Astrocyte (in vitro differentiated cells and primary cell): ENCODE measurements around the gene NCOA1. TPM values are rescaled to one million over a fixed set of nuclear protein-coding genes. Genes with fewer than 3 reads are reported as not detected.

ENCODE experiments used
- DNase-seq: peaks from one replicate; pipeline ENCODE4 v3.0.0-alpha.2; 2010; ENCODE audit warnings: low read depth
- FAIRE-seq: peaks from 2 replicates; lab custom pipeline; 2011; peaks lifted over from hg19 to GRCh38; lab: Jason Lieb, UNC
- H2AFZ ChIP-seq: 2 replicates; pipeline ENCODE4 v1.6.0; 2012; ENCODE audit warnings: low read depth, low read length, inconsistent platforms
- H3K27ac ChIP-seq: 2 replicates; pipeline ENCODE4 v1.5.1; 2011; ENCODE audit warnings: low read depth, low read length, inconsistent platforms
- H3K27me3 ChIP-seq: 2 replicates; pipeline ENCODE4 v1.6.0; 2011; ENCODE audit warnings: low read length, inconsistent platforms; ENCODE audit not compliant: insufficient read depth
- H3K36me3 ChIP-seq: 2 replicates; pipeline ENCODE4 v1.5.1; 2011; ENCODE audit warnings: low read length, inconsistent platforms; ENCODE audit not compliant: insufficient read depth
- H3K4me1 ChIP-seq: 2 replicates; pipeline ENCODE4 v1.5.1; 2011; ENCODE audit warnings: low read length, inconsistent platforms; ENCODE audit not compliant: insufficient read depth
- H3K4me2 ChIP-seq: 2 replicates; pipeline ENCODE4 v1.6.0; 2012; ENCODE audit warnings: low read length, inconsistent platforms
- H3K4me3 ChIP-seq: 2 replicates; pipeline ENCODE4 v1.5.1; 2011; ENCODE audit warnings: low read depth, mild to moderate bottlenecking, low read length, inconsistent platforms; ENCODE audit not compliant: insufficient read depth
- H3K79me2 ChIP-seq: 2 replicates; pipeline ENCODE4 v1.6.0; 2012; ENCODE audit warnings: mild to moderate bottlenecking, low read length, inconsistent platforms; ENCODE audit not compliant: insufficient read depth
- H3K9ac ChIP-seq: 2 replicates; pipeline ENCODE4 v1.6.0; 2012; ENCODE audit warnings: mild to moderate bottlenecking, low read length, inconsistent platforms
- H3K9me3 ChIP-seq: 2 replicates; pipeline ENCODE4 v1.5.1; 2012; ENCODE audit warnings: low read depth, mild to moderate bottlenecking, low read length, inconsistent platforms; ENCODE audit not compliant: insufficient read depth
- H4K20me1 ChIP-seq: 2 replicates; pipeline ENCODE4 v1.6.0; 2012; ENCODE audit warnings: low read length, inconsistent platforms; ENCODE audit not compliant: insufficient read depth
- H3K27ac Mint-ChIP-seq: one replicate; pipeline ENCODE4 v1.8.0; 2021; ENCODE audit warnings: mild to moderate bottlenecking, mixed read lengths; ENCODE audit not compliant: unreplicated experiment
- H3K27me3 Mint-ChIP-seq: one replicate; pipeline ENCODE4 v1.8.0; 2021; ENCODE audit warnings: low read depth, mixed read lengths; ENCODE audit not compliant: unreplicated experiment
- H3K36me3 Mint-ChIP-seq: one replicate; pipeline ENCODE4 v1.8.0; 2021; ENCODE audit warnings: low read depth, mixed read lengths; ENCODE audit not compliant: unreplicated experiment
- H3K4me1 Mint-ChIP-seq: one replicate; pipeline ENCODE4 v1.8.0; 2021; ENCODE audit warnings: low read depth, mixed read lengths; ENCODE audit not compliant: unreplicated experiment
- H3K4me3 Mint-ChIP-seq: one replicate; pipeline ENCODE4 v1.8.0; 2021; ENCODE audit warnings: mild to moderate bottlenecking, moderate library complexity, mixed read lengths; ENCODE audit not compliant: unreplicated experiment
- H3K9me3 Mint-ChIP-seq: one replicate; pipeline ENCODE4 v1.8.0; 2021; ENCODE audit warnings: mild to moderate bottlenecking, mixed read lengths; ENCODE audit not compliant: unreplicated experiment
- CTCF ChIP-seq: IDR thresholded peaks from 2 replicates; pipeline ENCODE4 v1.5.1; 2011; ENCODE audit warnings: low read depth, mild to moderate bottlenecking, inconsistent platforms, low read length, moderate library complexity; ENCODE audit not compliant: insufficient read depth
- EZH2 ChIP-seq: IDR thresholded peaks from 2 replicates; pipeline ENCODE4 v1.6.1; 2012; ENCODE audit warnings: mild to moderate bottlenecking, low read length, inconsistent platforms; ENCODE audit not compliant: insufficient read depth
- total RNA-seq: library from RNA; stranded (reverse); gene quantifications from 2 replicates; pipeline ENCODE4 v1.2.1, GENCODE V29; 2021

Gene NCOA1
- total RNA-seq, 1 donor from 2014 or later: 14.7 TPM

DNA sequence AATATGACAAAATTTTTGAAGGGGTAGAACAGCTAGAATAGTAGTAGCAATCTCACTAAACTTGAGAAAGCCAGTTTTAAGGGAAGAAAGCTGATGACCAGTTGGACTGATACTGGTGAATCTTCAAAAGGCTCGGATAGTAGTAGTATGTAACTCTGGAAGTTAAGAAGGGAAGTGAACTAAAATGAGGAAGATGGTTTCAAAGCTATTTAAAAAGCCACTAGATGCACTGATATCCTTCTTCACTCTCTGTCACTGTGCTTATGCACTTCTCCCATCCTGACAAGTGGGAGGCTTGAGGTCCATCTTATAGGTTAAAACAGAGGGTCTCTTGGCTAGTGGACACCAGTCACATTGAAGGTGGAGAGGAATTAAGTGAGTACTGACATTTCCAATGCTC is 141.1 kb downstream of the NCOA1 start:
- no peak overlapping the region for H3K27ac ChIP-seq
- no peak overlapping the region for H3K27ac Mint-ChIP-seq
- H3K4me2 ChIP-seq: no peak overlapping the region
- no peaks in the 10 kb centered on the region for H3K9me3 ChIP-seq
- H3K9ac ChIP-seq: no peak overlapping the region
- FAIRE-seq (no peak), DNase-seq (no peak)
- no peaks in the 10 kb centered on the region for H3K36me3 ChIP-seq
- TF ChIP-seq EZH2: no peak
- TF ChIP-seq CTCF: no peak
- H3K79me2 ChIP-seq: no peaks in the 10 kb centered on the region
- no peaks in the 10 kb centered on the region for H3K4me1 ChIP-seq
- no peaks in the 10 kb centered on the region for H3K27me3 Mint-ChIP-seq
- H3K36me3 Mint-ChIP-seq: no peaks in the 10 kb centered on the region
- no peaks in the 10 kb centered on the region for H3K9me3 Mint-ChIP-seq
- H3K27me3 ChIP-seq: no peaks in the 10 kb centered on the region
- no peak overlapping the region for H2AFZ ChIP-seq
- H3K4me3 ChIP-seq: no peak overlapping the region
- no peaks in the 10 kb centered on the region for H3K4me1 Mint-ChIP-seq
- H3K4me3 Mint-ChIP-seq: no peak overlapping the region
- H4K20me1 ChIP-seq: no peaks in the 10 kb centered on the region

GRCh38 chr2:24635181-24635580 is 144.1 kb downstream of the NCOA1 start:
- Mint-ChIP-seq H3K36me3 (no peaks in the 10 kb centered on the region), H3K9me3 (no peaks in the 10 kb centered on the region), H3K4me3 (no peak overlapping the region), H3K27ac (no peak overlapping the region), H3K27me3 (no peaks in the 10 kb centered on the region), H3K4me1 (no peaks in the 10 kb centered on the region)
- Histone ChIP-seq H3K36me3 (no peaks in the 10 kb centered on the region), H3K4me1 (no peaks in the 10 kb centered on the region), H2AFZ (no peak overlapping the region), H3K4me3 (no peak overlapping the region), H3K9me3 (no peaks in the 10 kb centered on the region), H3K79me2 (no peaks in the 10 kb centered on the region), H3K4me2 (no peak overlapping the region), H3K9ac (no peak overlapping the region), H3K27ac (no peak overlapping the region), H3K27me3 (no peaks in the 10 kb centered on the region), H4K20me1 (no peaks in the 10 kb centered on the region)
- FAIRE-seq: no peak
- TF ChIP-seq EZH2 (no peak), CTCF (no peak)
- peak; percentile 2 for DNase-seq

DNA sequence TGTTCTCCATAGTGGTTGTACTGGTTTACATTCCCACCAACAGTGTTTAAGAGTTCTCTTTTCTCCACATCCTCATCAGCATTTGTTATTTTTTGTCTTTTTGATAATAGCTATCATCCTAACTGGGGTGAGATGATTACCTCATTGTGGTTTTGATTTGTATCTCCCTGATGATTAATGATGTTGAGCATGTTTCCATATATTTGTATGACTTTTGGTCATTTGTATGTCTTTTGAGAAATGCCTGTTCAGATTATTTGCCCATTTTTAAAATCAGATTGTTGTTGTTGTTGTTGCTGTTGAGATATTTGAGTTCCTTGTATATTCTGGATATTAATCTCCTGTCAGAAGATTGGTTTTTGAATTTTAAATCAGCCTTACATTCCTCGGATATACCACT is 147.5 kb downstream of the NCOA1 start:
- Mint-ChIP-seq H3K9me3 (no peaks in the 10 kb centered on the region), H3K27ac (no peak overlapping the region), H3K36me3 (no peaks in the 10 kb centered on the region), H3K4me1 (no peaks in the 10 kb centered on the region), H3K27me3 (no peaks in the 10 kb centered on the region), H3K4me3 (no peak overlapping the region)
- H2AFZ ChIP-seq: no peak overlapping the region
- H3K9ac ChIP-seq: no peak overlapping the region
- no peaks in the 10 kb centered on the region for H3K4me1 ChIP-seq
- H3K79me2 ChIP-seq: no peaks in the 10 kb centered on the region
- FAIRE-seq: no peak
- H3K36me3 ChIP-seq: no peaks in the 10 kb centered on the region
- no peaks in the 10 kb centered on the region for H3K9me3 ChIP-seq
- TF ChIP-seq EZH2: no peak
- TF ChIP-seq CTCF: no peak
- no peak overlapping the region for H3K4me3 ChIP-seq
- no peaks in the 10 kb centered on the region for H4K20me1 ChIP-seq
- H3K27me3 ChIP-seq: no peaks in the 10 kb centered on the region
- no peak overlapping the region for H3K4me2 ChIP-seq
- no peak for DNase-seq
- no peak overlapping the region for H3K27ac ChIP-seq
